ENCODE data around the gene RHOXF1. TPM values are rescaled to one million over a fixed set of nuclear protein-coding genes. Genes with fewer than 3 reads are reported as not detected.

RHOXF1 gene
- total RNA-seq, 2 donors from 2014 or later: 27.5 TPM; not detected in 1

GRCh38 chrX:120145295-120145925, 29.7 kb upstream of the RHOXF1 start:
- no peaks in the 10 kb centered on the region for H3K36me3 ChIP-seq
- H3K27me3 ChIP-seq (replicated peaks; ENCODE audit: insufficient read depth): no peaks in the 10 kb centered on the region
- no peaks in the 10 kb centered on the region for H3K4me1 ChIP-seq (replicated peaks)
- H3K9me3 ChIP-seq: no peaks in the 10 kb centered on the region
- intact Hi-C loops (cut with DNase I): loop anchor here (10.0 kb wide), 1 partner anchor 69 kb away; no protein-coding TSS in a partner anchor
- TF ChIP-seq, protein P1, sequence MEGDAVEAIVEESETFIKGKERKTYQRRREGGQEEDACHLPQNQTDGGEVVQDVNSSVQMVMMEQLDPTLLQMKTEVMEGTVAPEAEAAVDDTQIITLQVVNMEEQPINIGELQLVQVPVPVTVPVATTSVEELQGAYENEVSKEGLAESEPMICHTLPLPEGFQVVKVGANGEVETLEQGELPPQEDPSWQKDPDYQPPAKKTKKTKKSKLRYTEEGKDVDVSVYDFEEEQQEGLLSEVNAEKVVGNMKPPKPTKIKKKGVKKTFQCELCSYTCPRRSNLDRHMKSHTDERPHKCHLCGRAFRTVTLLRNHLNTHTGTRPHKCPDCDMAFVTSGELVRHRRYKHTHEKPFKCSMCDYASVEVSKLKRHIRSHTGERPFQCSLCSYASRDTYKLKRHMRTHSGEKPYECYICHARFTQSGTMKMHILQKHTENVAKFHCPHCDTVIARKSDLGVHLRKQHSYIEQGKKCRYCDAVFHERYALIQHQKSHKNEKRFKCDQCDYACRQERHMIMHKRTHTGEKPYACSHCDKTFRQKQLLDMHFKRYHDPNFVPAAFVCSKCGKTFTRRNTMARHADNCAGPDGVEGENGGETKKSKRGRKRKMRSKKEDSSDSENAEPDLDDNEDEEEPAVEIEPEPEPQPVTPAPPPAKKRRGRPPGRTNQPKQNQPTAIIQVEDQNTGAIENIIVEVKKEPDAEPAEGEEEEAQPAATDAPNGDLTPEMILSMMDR (IDR thresholded peaks at IDR 0.05): no peak
- TF ChIP-seq POLR2AphosphoS5 (IDR thresholded peaks at IDR 0.05) (no peak), POLR2A (IDR thresholded peaks at IDR 0.05) (no peak)
- no peak for DNase-seq (ENCODE audit: low spot score)
- WGBS: 76% methylated on average over 4 of the region's 4 CpGs
- H3K4me3 ChIP-seq: no peak overlapping the region
- no peak overlapping the region for H3K27ac ChIP-seq

DNA sequence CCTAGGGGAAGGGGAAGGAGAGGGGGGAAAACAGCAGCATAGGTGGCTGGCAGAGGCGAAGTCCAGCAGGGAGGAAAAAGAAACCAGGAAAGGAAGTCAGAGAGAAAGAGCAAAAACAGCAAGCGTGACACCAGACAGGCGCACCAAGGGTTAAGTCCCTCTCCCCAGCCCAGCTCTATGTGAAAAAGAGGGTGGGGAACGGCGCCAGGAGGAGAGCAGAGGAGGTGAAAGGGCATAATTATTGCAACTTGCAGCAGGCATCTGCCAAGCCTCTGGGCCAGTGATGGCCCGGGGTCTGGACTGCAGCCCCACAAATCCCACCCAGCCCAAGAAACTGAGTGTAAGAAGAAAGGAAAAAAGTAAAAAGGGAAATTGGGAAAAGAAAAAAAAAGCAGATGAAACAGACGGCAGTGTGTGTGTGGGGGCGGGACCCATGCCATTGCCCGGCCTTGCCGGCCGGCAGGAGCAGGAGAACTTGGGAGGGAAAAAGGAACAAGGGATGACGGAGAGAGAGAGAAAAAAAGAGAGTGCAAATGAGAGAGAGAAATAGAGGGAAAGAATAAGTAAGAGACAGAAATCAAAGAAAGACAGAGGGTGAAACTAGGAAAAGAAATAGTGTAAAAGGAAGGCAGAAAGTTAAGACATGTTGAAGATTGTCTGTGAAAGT, 28.6 kb upstream of the RHOXF1 start:
- H3K36me3 ChIP-seq: no peaks in the 10 kb centered on the region
- H3K4me3 ChIP-seq: no peak overlapping the region
- intact Hi-C loops (cut with DNase I): loop anchor here (10.0 kb wide), 1 partner anchor 70 kb away; no protein-coding TSS in a partner anchor
- no peaks in the 10 kb centered on the region for H3K27me3 ChIP-seq (replicated peaks; ENCODE audit: insufficient read depth)
- H3K4me1 ChIP-seq (replicated peaks): no peaks in the 10 kb centered on the region
- no peak for DNase-seq (ENCODE audit: low spot score)
- 31% methylated on average over 6 of the region's 12 CpGs for WGBS
- H3K27ac ChIP-seq: no peak overlapping the region
- H3K9me3 ChIP-seq: no peaks in the 10 kb centered on the region
- TF ChIP-seq POLR2A (IDR thresholded peaks at IDR 0.05) (no peak), POLR2AphosphoS5 (IDR thresholded peaks at IDR 0.05) (no peak)
- TF ChIP-seq, protein P1 (IDR thresholded peaks at IDR 0.05): no peak

DNA sequence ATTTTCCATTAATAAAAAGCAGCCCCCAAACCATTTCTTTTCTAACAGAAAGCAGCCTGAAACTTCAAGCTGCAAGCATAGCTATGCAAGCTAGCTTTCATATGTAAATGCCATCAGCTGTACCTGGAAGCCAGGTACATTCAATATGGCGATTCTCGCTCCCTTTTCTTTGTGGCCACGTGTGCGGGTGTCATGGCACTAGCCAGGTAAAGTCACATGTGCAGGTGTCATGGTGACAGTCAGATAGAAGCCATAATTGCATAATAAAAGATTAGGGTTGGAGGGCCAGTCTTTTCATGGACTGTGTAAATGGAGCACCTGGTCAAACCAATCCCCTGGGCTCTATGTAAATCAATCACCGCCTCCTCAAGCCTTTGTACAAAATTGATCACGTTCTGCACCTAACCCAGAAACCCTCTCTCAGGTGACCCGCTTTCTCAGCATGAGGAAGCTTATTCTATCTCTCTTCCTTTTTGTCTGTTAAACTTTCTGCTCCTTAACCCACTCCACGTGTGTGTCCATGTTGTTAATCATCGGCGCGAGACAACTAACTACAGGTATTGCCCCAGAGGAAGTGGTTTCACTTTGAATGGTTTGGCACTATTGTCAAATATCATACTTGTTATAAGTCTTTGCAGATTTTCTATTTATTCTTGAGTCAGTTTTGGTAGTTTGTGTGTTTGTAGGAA, 24.7 kb upstream of the RHOXF1 start:
- TF ChIP-seq POLR2AphosphoS5 (IDR thresholded peaks at IDR 0.05): no peak
- TF ChIP-seq, protein P1 (IDR thresholded peaks at IDR 0.05): no peak
- no peak for TF ChIP-seq POLR2A (IDR thresholded peaks at IDR 0.05)
- intact Hi-C loops (cut with DNase I): loop anchor here (10.0 kb wide), 1 partner anchor 74 kb away; no protein-coding TSS in a partner anchor
- 86% methylated on average over 11 of the region's 11 CpGs for WGBS

DNA sequence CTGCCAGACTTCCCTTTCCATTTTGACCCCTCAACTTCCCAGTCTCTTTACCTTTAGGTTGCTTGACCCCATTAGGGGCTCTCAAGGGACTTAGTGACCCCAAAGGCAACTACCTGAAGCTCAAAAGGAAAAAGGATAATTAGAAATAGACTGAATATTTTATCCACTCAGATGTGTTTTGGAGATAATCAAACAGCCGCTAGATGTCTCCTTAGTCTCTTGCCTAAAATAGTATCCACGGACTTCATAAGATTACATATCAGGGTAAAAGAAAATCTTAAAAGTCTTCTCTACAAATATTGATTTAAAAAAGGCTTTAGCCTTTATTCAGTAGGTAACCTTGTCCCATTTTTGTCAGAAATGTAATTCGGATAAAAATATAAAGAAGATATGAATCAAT, 21.7 kb upstream of the RHOXF1 start:
- Histone ChIP-seq H3K27ac (no peak overlapping the region), H3K4me1 (replicated peaks) (no peaks in the 10 kb centered on the region), H3K36me3 (no peaks in the 10 kb centered on the region), H3K9me3 (no peaks in the 10 kb centered on the region), H3K4me3 (no peak overlapping the region), H3K27me3 (replicated peaks; ENCODE audit: insufficient read depth) (no peaks in the 10 kb centered on the region)
- TF ChIP-seq, protein P1 (IDR thresholded peaks at IDR 0.05): no peak
- no peak for TF ChIP-seq POLR2AphosphoS5 (IDR thresholded peaks at IDR 0.05)
- TF ChIP-seq POLR2A (IDR thresholded peaks at IDR 0.05): no peak
- DNase-seq (ENCODE audit: low spot score): no peak
- WGBS: 72% methylated on average over 3 of the region's 3 CpGs
- intact Hi-C loops (cut with DNase I): no loop called here

More for the DNA sequence above, 24.7 kb upstream of the RHOXF1 start:
- Histone ChIP-seq H3K4me3 (no peak overlapping the region), H3K9me3 (no peaks in the 10 kb centered on the region), H3K36me3 (no peaks in the 10 kb centered on the region), H3K27me3 (replicated peaks; ENCODE audit: insufficient read depth) (no peaks in the 10 kb centered on the region), H3K4me1 (replicated peaks) (no peaks in the 10 kb centered on the region), H3K27ac (no peak overlapping the region)
- DNase-seq (ENCODE audit: low spot score): no peak
